Activated CD4-positive, CD25-positive, alpha-beta regulatory T cell treated with anti-CD3 and anti-CD28 coated beads, Interleukin-2, amount 50 U/mL, for 24 hours (primary cell): Measurements from ENCODE around the gene TRIM16.
A peak's percentile ranks its signal among the peaks of the same experiment; 100 is the strongest.
"Not testable (repeated sequence)": the region's sequence is repeated elsewhere in the genome, so short reads cannot be mapped to it uniquely, and the experiment has no call there.

Experiments used
- ATAC-seq, 2 donors: fragments of 150-1000 bp; cut with Tn5 transposase; one replicate each; pipeline ENCODE4 v1.10.0; 2021; ENCODE audit warnings: mild to moderate bottlenecking in 1 of 2, moderate library complexity in 1 of 2

TRIM16 gene

DNA sequence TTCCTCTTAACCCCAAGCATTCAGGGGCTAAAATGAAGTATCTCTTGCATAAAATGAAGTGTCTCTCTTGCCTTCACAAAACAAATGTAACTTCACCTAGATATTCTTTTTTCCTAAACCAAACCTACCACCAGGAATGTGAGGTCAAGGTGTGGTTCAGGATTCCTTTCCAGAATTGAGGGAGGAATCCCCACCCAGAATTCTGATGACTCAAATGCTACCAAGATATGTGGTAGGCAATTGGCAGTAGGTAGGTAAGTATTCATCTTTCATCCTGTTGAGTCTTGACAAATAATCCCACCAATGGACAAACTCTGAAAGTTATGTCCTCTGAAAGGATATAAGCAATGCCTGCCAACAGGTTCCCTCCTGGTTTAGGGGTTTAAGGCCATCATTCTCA lies 26.2 kb downstream of the TRIM16 start:
- no peak for ATAC-seq

- ATAC-seq: no peak
Observed at GRCh38 chr17:15654886-15655561, 29.1 kb downstream of the TRIM16 start.

DNA sequence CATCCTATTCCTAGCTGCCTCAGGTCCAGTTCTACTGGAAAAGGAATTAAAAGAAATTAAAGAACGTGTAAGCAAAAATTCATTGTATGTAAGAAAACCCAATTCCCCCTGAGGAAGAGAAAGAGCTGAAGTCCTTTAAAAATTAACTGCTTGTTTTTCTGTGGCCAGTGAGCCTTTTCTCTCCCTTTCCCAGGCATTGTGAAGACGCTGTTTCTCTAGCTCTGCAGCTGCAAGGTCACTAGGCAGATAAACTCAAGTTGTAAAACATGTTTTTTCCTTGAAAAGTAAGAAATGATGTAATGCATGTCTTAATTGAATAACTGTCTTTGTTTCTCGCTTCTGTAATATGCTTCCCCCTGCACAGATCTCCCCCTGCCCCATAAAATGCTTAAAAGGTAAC lies 29.7 kb downstream of the TRIM16 start:
- not testable (repeated sequence) for ATAC-seq

- no peak for ATAC-seq
Observed at GRCh38 chr17:15652960-15653359, 31.2 kb downstream of the TRIM16 start.

- ATAC-seq: peak; percentile 59 to 80
Observed at GRCh38 chr17:15651583-15652110, 32.5 kb downstream of the TRIM16 start.

DNA sequence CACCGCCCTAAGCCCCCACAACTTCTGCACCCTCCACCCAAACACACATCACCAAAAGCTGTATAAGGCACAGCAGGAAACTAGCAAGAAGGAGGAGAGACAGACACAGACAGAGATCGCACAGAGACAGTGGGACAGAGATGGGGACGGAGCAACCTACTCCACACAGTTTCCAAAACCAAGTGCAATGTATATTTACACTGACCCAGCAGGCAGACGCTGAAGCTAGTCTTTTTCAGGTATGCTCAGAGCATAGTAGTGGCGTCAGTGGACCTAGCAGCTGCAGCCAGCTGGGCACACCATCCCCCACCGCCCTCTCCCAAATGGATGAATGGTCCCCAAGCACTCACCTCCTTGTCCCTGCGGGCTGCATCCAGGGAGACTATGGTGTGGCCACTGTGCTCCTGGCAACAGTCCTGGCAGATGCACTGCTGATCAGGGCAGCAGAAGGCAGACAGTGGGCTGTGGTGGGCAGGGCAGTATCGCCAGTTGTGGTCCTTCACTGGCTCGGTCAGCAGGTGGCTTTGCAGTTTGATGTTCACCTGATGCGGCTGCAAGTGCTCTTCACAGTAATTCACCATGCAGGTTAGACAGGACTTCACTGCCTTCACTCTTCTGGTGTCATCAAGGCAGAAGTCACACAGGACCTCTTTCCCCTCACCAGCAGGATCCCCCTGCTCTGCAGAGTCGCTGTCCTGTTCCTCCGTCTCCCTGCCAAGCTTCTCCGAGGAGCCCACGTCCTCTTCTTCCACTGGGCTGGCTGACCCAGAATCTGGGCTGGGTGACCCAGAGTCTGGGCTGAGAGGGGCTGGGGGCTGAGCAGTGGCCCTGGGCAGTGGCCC lies 33.1 kb downstream of the TRIM16 start:
- ATAC-seq: peak in 1 of 2 donors; percentile 7

GRCh38 chr17:15649861-15650421 lies 34.2 kb downstream of the TRIM16 start:
- ATAC-seq: no peak

GRCh38 chr17:15648386-15648785 lies 35.7 kb downstream of the TRIM16 start:
- ATAC-seq: no peak

DNA sequence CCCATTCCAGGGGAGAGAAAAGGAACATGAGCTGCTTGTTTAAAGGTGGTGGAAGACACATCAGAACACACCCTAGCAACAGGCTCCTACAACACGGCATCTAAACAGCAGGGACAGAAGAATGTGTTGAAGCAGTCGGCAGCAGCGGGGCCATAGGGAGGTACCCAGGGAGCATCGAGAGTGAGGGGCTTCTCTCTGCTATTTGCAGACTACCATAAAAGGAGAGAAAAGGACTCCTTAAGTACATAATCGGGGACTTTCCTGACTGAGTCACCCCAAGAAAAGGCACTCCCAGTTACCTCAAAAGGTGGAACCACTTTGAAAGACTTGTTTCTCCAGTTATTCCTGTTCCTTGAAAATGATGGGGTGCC lies 38.2 kb downstream of the TRIM16 start:
- peak; percentile 51 to 53 for ATAC-seq

DNA sequence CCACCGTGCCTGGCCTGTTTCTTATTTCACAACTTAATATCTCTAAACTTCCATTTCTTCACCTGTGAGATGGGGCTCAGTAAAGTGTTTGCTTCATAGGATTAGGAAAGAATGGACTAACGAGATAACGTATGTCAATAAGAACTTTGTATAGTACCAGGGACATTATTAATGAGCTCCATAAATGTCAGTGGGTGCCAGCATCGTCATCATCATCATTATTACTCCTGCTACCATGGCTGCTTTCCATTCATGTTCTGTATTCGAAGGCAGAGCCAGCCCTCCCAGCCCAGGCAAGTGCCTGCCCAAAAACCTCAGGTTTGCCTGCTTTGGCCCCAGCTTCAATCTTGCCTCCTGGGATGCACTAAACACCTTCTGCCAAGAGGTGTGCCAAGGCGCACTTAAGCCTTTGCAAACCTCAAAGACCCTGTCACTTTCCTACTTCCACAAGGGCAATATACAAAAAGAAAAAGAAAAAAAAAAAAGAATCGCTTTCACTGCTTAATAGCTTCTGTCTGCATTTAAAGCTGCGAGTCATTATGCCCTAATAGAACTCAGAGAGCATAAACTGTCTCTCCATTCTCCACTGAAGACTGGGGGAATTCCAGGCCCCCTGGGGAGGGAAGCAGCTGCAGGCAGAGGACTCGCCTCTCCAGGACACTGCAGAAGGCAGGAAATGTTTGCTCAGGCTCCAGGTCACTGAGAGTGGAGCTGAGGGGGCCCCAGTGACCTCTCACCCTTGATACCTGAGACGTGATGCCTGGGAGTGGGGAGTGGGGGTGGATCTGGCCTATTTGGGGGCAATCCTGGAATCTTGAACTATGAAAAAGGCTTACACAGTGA lies 38.8 kb downstream of the TRIM16 start:
- peak in 1 of 2 donors; percentile 23 for ATAC-seq

DNA sequence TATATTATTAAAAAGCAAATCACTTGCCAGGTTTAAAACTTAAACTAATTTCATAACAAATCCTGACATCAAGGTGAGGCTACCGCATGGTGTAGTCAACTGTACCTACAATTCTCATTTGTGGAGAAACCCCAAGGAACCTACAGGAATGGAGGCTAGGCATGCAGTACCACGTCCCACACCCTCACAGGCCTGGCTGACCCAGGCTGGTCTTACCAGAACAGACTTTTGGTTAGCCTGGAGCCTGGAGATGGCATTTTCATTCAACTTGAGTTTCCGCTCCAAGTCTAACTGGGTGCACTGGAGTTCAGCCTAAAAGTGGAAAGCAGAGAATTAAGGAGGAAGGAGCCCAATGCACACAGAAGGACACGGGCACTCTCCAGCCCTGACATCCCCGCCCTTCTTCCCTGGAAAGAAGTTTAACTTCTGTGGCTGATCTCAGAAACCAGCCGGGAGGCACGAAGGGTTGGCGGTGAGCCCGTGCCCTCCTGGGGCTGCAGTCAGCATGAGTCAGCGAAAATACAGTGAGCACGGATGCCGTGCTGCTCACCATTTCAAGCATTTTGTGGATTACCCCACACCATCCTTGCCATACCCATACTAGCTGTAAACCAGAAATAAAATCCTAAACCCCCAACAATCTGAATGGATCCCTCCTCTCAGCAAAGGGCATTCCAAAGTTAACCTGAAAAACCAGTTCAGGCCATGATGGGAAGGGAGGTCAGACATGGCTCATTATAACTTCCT lies 41.4 kb downstream of the TRIM16 start:
- not testable (repeated sequence) for ATAC-seq

DNA sequence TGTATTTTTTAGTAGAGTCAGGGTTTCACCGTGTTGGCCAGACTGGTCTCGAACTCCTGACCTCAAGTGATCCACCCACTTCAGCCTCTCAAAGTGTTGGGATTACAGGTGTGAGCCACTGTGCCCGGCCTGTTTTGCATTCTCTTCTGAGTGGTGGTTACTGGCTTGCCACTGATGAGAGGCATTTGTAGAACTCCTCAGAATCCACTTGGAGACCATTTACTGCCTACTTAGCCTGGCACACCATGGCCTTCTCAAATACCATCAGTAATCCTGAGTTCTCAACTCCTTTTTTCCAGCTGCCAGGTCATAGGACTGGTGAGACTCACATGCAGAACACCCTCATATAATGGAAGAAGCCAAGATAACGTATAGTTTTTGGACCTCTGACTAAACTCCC lies 42.1 kb downstream of the TRIM16 start:
- ATAC-seq: not testable (repeated sequence)

DNA sequence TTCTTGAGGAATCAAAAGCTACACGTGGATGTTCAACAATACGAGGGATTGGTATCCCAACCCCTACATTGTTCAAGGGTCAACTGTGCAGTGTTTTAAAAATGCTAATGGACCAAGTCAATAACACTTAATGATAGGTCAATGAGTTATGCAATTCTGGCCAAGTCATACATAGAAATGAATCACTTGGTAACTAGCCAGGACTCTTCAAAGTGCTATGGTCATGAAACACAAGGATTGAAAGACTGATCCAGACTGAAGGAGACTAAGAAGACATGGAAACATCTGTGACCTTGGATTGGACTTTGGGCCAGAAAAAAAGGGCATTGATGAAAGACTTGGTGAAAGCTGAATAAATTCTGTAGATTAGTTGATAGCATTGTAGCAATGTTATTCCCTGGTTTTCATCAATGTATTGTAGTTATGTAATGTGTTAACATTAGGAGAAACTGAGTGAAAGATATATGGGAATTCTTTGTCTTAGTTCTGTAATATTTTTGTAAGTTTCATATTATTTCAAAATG lies 53.1 kb downstream of the TRIM16 start:
- not testable (repeated sequence) for ATAC-seq

DNA sequence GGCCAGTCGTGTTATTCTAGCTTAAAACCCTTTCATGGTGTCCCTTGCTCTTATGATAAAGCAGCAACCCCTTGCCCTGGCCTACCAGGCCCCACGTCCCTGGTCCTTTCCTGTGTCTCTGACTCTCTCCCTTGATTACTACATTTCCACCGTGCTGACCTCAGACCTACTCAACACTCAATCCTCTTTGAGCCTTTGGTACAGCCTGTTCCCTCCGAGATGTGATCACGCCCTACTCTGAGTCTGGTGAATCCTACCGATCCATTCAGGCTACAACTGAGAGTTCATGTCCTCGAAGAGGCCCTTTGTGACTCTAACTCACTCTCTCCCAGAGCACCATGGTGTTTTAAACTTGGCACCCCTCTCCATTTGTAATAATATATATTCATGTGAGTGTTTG lies 54.1 kb downstream of the TRIM16 start:
- not testable (repeated sequence) for ATAC-seq

GRCh38 chr17:15623661-15624209 lies 60.4 kb downstream of the TRIM16 start:
- ATAC-seq: not testable (repeated sequence)

DNA sequence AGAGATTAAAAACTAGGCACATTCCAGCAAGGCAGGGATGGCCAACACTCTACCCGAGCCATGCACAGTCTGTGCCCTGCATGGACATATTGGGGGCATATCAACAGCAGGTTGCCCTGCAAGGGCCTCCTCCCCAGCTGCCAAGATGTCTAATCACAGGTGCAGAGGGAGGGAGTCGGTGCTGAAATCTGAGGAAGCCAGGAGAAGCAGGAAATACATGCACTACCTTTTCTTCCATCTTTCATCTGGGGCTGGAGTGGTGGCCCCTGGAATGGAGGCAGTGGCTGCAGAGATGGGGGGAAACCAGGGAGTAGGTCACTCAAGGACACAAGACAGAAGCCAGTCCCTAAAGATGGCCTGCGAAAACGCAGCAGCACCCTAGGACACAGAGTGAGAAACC lies 60.9 kb downstream of the TRIM16 start:
- not testable (repeated sequence) for ATAC-seq

GRCh38 chr17:15622124-15622523 lies 62.0 kb downstream of the TRIM16 start:
- ATAC-seq: not testable (repeated sequence)

- ATAC-seq: not testable (repeated sequence)
Observed at GRCh38 chr17:15619331-15620058, 64.6 kb downstream of the TRIM16 start, which contains the start of gene FBXW10B. FBXW10B (minus strand) TSS chr17:15619704; CDS start chr17:15619512, 192 bp downstream.

DNA sequence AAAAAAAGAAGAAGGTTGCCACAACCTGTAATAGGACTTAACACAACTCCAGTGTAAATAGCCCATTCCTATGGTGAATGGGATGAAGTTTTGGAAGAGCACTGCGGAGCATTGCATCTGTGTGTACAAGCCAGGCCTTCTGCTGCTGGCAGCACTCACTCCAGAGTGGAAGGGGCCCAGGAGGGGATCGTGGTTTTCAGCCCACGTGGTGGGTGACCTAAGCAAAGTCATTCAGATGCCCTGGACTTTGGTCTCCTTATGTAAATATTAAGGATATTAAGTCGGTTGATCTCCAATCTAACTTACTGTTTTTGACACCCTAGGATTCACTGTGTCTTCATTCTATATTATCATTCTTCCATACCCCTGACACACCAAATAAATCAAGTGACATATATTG lies 67.3 kb downstream of the TRIM16 start:
- not testable (repeated sequence) for ATAC-seq

DNA sequence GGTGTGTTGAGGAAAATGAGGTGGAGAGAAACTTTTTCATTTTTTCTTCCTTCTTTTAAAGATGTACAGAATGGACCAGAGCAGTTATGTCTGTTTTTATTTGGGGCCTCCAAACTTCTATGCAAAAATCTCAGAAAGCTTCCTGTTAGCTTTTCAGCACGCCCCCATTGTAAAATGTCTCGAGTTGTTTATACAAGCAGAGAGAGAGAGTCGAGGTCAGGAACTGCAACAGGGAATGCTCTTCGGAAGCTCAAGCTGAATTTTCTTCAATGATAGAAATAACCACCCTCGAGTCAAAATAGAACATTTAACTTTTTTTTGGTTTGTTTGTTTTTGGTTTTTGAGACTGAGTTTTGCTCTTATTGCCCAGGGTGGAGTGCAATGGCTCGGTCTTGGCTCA lies 68.3 kb downstream of the TRIM16 start:
- ATAC-seq: not testable (repeated sequence)
